GM12801 (cell line): ENCODE results near the gene STRN4.

Experiments used
- CTCF ChIP-seq: IDR thresholded peaks from one replicate; pipeline ENCODE4 v1.5.1; 2011; ENCODE audit warnings: control low read depth; ENCODE audit not compliant: insufficient read length; ENCODE audit errors: extremely low read depth

STRN4 gene

GRCh38 chr19:46755853-46756543 is 9.7 kb upstream of the STRN4 start:
- no peak for TF ChIP-seq CTCF

- no peak for TF ChIP-seq CTCF
These were observed 9.0 kb upstream of the STRN4 start for GRCh38 chr19:46755077-46755852.

- no peak for TF ChIP-seq CTCF
These were observed 7.3 kb upstream of the STRN4 start for GRCh38 chr19:46753420-46754155.

- no peak for TF ChIP-seq CTCF
These were observed 2.3 kb upstream of the STRN4 start for GRCh38 chr19:46748325-46749109.

- TF ChIP-seq CTCF, result no peak
These were observed 549 bp downstream of the STRN4 start, which contains the start of gene FKRP for GRCh38 chr19:46745521-46746280. TSS of gene FKRP (plus strand) at chr19:46746057. CDS start at chr19:46755451, 9,394 bp downstream.

- TF ChIP-seq CTCF, result no peak
These were observed 1.2 kb downstream of the STRN4 start for GRCh38 chr19:46745030-46745429.
